B cell (primary cell): Measurements from ENCODE around the gene KIR2DL3. TPM values are rescaled to one million over a fixed set of nuclear protein-coding genes. Genes with fewer than 3 reads are reported as not detected.

ENCODE experiments used
- ATAC-seq: fragments of 200-7000 bp; cut with Tn5 transposase; one replicate; pipeline ENCODE4 v1.10.0; 2021; ENCODE audit warnings: low read depth, mild to moderate bottlenecking, moderate number of reproducible peaks, moderate library complexity
- CTCF ChIA-PET: fragments of 350-600 bp; sonication (Branson Sonifier 250); formaldehyde crosslinking; loops from one replicate; lab custom pipeline; 2021; ENCODE audit warnings: antibody characterized with exemption, inconsistent platforms; lab: Charles Lee
- POLR2A ChIA-PET: fragments of 350-600 bp; sonication (Branson Sonifier 250); formaldehyde crosslinking; loops from one replicate; lab custom pipeline; 2021; ENCODE audit warnings: antibody characterized with exemption; lab: Charles Lee
- DNase-seq: peaks from one replicate; pipeline ENCODE4 v3.0.0; 2013
- H2AFZ ChIP-seq: 2 replicates; pipeline ENCODE4 v1.6.1; 2012; ENCODE audit warnings: mild to moderate bottlenecking, low read depth, low read length; ENCODE audit not compliant: insufficient read depth, poor library complexity, severe bottlenecking
- H3K27ac ChIP-seq, 2 donors: 1 replicate in 1 of 2; 2 replicates in 1 of 2; pipeline ENCODE4 v1.5.1; 2012 to 2013; ENCODE audit warnings: low read length in 2 of 2, mild to moderate bottlenecking in 2 of 2, moderate library complexity in 1 of 2
- H3K27me3 ChIP-seq, 4 experiments: fragments of 200-600 bp in 1 of 4; sonication (generic) in 1 of 4; replicated peaks in 1 of 4; 1 replicate in 2 of 4; 2 replicates in 2 of 4; pipeline versions ENCODE4 v1.6.1 to v1.7.0; 2013 to 2016; ENCODE audit warnings: low read length in 3 of 4, mild to moderate bottlenecking in 2 of 4, mixed read lengths in 1 of 4, moderate library complexity in 1 of 4; ENCODE audit not compliant: insufficient read depth in 4 of 4, control insufficient read depth in 3 of 4; ENCODE audit errors: control extremely low read depth in 1 of 4
- H3K36me3 ChIP-seq, 2 experiments: replicated peaks in 1 of 2; 1 replicate in 1 of 2; 2 replicates in 1 of 2; pipeline versions ENCODE4 v1.6.1 to v1.7.1; 2013; ENCODE audit warnings: low read length in 1 of 2; ENCODE audit not compliant: insufficient read depth in 2 of 2, control insufficient read depth in 1 of 2; ENCODE audit errors: control extremely low read depth in 1 of 2, extremely low read depth in 1 of 2
- H3K4me1 ChIP-seq, 2 donors: fragments of 200-600 bp in 1 of 2; sonication (generic) in 1 of 2; 1 replicate in 1 of 2; 2 replicates in 1 of 2; pipeline versions ENCODE4 v1.5.1 to v1.6.1; 2013 to 2017; ENCODE audit warnings: low read length in 2 of 2; ENCODE audit not compliant: control insufficient read depth in 2 of 2, insufficient read depth in 2 of 2
- H3K4me2 ChIP-seq: replicated peaks from 2 replicates; pipeline ENCODE3; 2012; ENCODE audit warnings: mild to moderate bottlenecking, low read depth, low read length; ENCODE audit not compliant: poor library complexity, severe bottlenecking
- H3K4me3 ChIP-seq, 5 experiments: fragments of 200-600 bp in 1 of 5; sonication (generic) in 1 of 5; 1 replicate in 3 of 5; 2 replicates in 2 of 5; pipeline versions ENCODE4 v1.5.1 to v1.7.0; 2011 to 2016; ENCODE audit warnings: low read length in 4 of 5, mild to moderate bottlenecking in 4 of 5, low read depth in 2 of 5, control low read depth in 1 of 5, moderate library complexity in 1 of 5; ENCODE audit not compliant: insufficient read depth in 1 of 5; ENCODE audit errors: control extremely low read depth in 1 of 5, extremely low read depth in 1 of 5
- H3K79me2 ChIP-seq: fragments of 200-600 bp; sonication (generic); one replicate; pipeline ENCODE4 v1.6.0; 2016; ENCODE audit warnings: low read length; ENCODE audit not compliant: control insufficient read depth, insufficient read depth
- H3K9ac ChIP-seq: fragments of 200-600 bp; sonication (generic); 2 replicates; pipeline ENCODE4 v1.6.1; 2017; ENCODE audit warnings: mild to moderate bottlenecking, low read length, moderate library complexity
- H3K9me3 ChIP-seq, 3 donors: one replicate each; pipeline versions ENCODE4 v1.6.1 to v1.7.1; 2013; ENCODE audit warnings: low read length in 2 of 3; ENCODE audit not compliant: control insufficient read depth in 2 of 3, insufficient read depth in 1 of 3; ENCODE audit errors: control extremely low read depth in 1 of 3
- H4K20me1 ChIP-seq: 2 replicates; pipeline ENCODE4 v1.6.0; 2012; ENCODE audit warnings: mild to moderate bottlenecking, low read length; ENCODE audit not compliant: insufficient read depth, control insufficient read depth, poor library complexity, severe bottlenecking
- H3K27ac Mint-ChIP-seq: one replicate; pipeline ENCODE4 v1.8.0; 2021; ENCODE audit warnings: mixed read lengths
- H3K27me3 Mint-ChIP-seq: one replicate; pipeline ENCODE4 v1.8.0; 2021; ENCODE audit warnings: mixed read lengths
- H3K4me1 Mint-ChIP-seq: one replicate; pipeline ENCODE4 v1.8.0; 2021; ENCODE audit warnings: mixed read lengths
- H3K4me3 Mint-ChIP-seq: one replicate; pipeline ENCODE4 v1.8.0; 2021; ENCODE audit warnings: mixed read lengths
- H3K9me3 Mint-ChIP-seq: one replicate; pipeline ENCODE4 v1.8.0; 2022; ENCODE audit warnings: mixed read lengths; ENCODE audit not compliant: insufficient read depth
- CTCF ChIP-seq: fragments of 200-600 bp; IDR thresholded peaks from one replicate; pipeline ENCODE4 v1.8.0; 2022; ENCODE audit warnings: antibody characterized with exemption, mild to moderate bottlenecking
- EZH2 ChIP-seq: IDR thresholded peaks from 2 replicates; pipeline ENCODE4 v1.6.1; 2012; ENCODE audit warnings: borderline replicate concordance, low read depth, mild to moderate bottlenecking, moderate library complexity, low read length; ENCODE audit not compliant: insufficient read depth, poor library complexity, severe bottlenecking
- WGBS: methylation state at CpG from one replicate; pipeline ENCODE4 v1.1.5; 2013; ENCODE audit warnings: missing lambda C conversion rate; ENCODE audit not compliant: insufficient coverage; 5-methylcytosine and 5-hydroxymethylcytosine counted together
- intact Hi-C: fragments of 100-400 bp; cut with micrococcal nuclease; formaldehyde crosslinking; loops from one replicate; pipeline ENCODE4 v1.10.0; 2022
- polyA plus RNA-seq: library from polyadenylated mRNA; depleted of rRNA; stranded (reverse); fragments of >200 nt; gene quantifications from 2 replicates; pipeline ENCODE4 v1.2.3, GENCODE V29; 2012
- small RNA-seq: library from RNA; depleted of rRNA; stranded (forward); fragments of <200 nt; gene quantifications from one replicate; pipeline ENCODE3, GENCODE V24; 2012; ENCODE audit warnings: low replicate concordance, low read depth; ENCODE audit not compliant: insufficient read length
- total RNA-seq, 2 donors: library from RNA; stranded (reverse); fragments of 120-200 nt in 1 of 2; gene quantifications; 1 replicate in 1 of 2; 2 replicates in 1 of 2; pipeline versions ENCODE4 v1.2.3 to v1.2.4, GENCODE V29; 2013 to 2022

The KIR2DL3 gene
- total and polyA plus RNA-seq, 2 donors (not counting 1 experiment from before 2014, with no cell fraction given) = not detected

- DNase-seq = peak; percentile 16
- TF ChIP-seq EZH2 (no peak), CTCF (no peak)
- Histone ChIP-seq H4K20me1 (no peaks in the 10 kb centered on the region), H3K79me2 (no peaks in the 10 kb centered on the region), H2AFZ (peak overlapping the region; percentile 81), H3K4me1 (peaks cover 3 to 5% of the 10 kb centered on the region in 2 donors), H3K36me3 (no peaks in the 10 kb centered on the region), H3K9me3 (no peaks in the 10 kb centered on the region), H3K27ac (peak overlapping the region in 1 of 2 donors; percentile 11), H3K27me3 (peaks cover 0 to 4% (median 0%) of the 10 kb centered on the region in 4 experiments), H3K9ac (peak overlapping the region; percentile 61), H3K4me3 (peak overlapping the region; percentile 15 to 62 (median 38)), H3K4me2 (peak overlapping the region; percentile 64)
- Mint-ChIP-seq H3K9me3 (no peaks in the 10 kb centered on the region), H3K4me1 (peaks cover 15% of the 10 kb centered on the region), H3K27me3 (peaks cover 17% of the 10 kb centered on the region), H3K4me3 (peak overlapping the region; percentile 66), H3K27ac (no peak overlapping the region)
- intact Hi-C loops = no loop called here
- CTCF ChIA-PET = no interaction called here
- no peak for ATAC-seq
- 0% methylated on average over 3 of the region's 8 CpGs for WGBS
- POLR2A ChIA-PET = no interaction called here
Measured at GRCh38 chr19:54792814-54793213, 54.5 kb downstream of the KIR2DL3 start.

- no peak overlapping the region for H3K9ac ChIP-seq
- no peaks in the 10 kb centered on the region for H3K9me3 ChIP-seq
- POLR2A ChIA-PET = no interaction called here
- H3K27me3 Mint-ChIP-seq = peaks cover 24% of the 10 kb centered on the region
- CTCF ChIA-PET = no interaction called here
- H4K20me1 ChIP-seq = no peaks in the 10 kb centered on the region
- peaks cover 3 to 5% of the 10 kb centered on the region in 2 donors for H3K4me1 ChIP-seq
- intact Hi-C loops = no loop called here
- TF ChIP-seq CTCF (no peak), EZH2 (no peak)
- H3K9me3 Mint-ChIP-seq = peaks cover 3% of the 10 kb centered on the region
- peaks cover 15% of the 10 kb centered on the region for H3K4me1 Mint-ChIP-seq
- no peak overlapping the region for H3K4me3 Mint-ChIP-seq
- no peaks in the 10 kb centered on the region for H3K79me2 ChIP-seq
- no peaks in the 10 kb centered on the region for H3K36me3 ChIP-seq
- no CpG with 5 or more reads among the region's 1 CpG for WGBS
- H2AFZ ChIP-seq = no peak overlapping the region
- no peak overlapping the region for H3K4me2 ChIP-seq
- H3K27me3 ChIP-seq = peaks cover 0 to 12% (median 0%) of the 10 kb centered on the region in 4 experiments
- DNase-seq (no peak), ATAC-seq (no peak)
- H3K4me3 ChIP-seq = no peak overlapping the region
- H3K27ac ChIP-seq = no peak overlapping the region
- no peak overlapping the region for H3K27ac Mint-ChIP-seq
Measured at GRCh38 chr19:54795758-54796157, 57.4 kb downstream of the KIR2DL3 start.

Small RNA genes within 50 kb of the gene (small RNA-seq; reads per million reads assigned to genes)
- not detected for gene AC245128.2
- not detected for gene KIR3DP1

Other genes starting within 250 kb of the KIR2DL3 start
- gene LAIR2, start 235.7 kb upstream of the KIR2DL3 start, total RNA-seq = not detected in 2 replicates
- gene LAIR2, start 235.7 kb upstream of the KIR2DL3 start, polyA plus RNA-seq = 2.2 TPM in 1 of 2 replicates, not detected in the other
- 0.25 TPM in 1 of 2 replicates, not detected in the other for gene LILRA2, start 164.7 kb upstream of the KIR2DL3 start, total RNA-seq
- gene LILRA2, start 164.7 kb upstream of the KIR2DL3 start, polyA plus RNA-seq = 1.6 and 2.8 TPM in 2 replicates
- gene LILRA1, start 144.9 kb upstream of the KIR2DL3 start, total RNA-seq = not detected in 2 replicates
- 0.71 and 1.5 TPM in 2 replicates for gene LILRA1, start 144.9 kb upstream of the KIR2DL3 start, polyA plus RNA-seq
- 136 and 138 TPM in 2 replicates for gene LILRB1, start 108.0 kb upstream of the KIR2DL3 start, total RNA-seq
- 170 and 172 TPM in 2 replicates for gene LILRB1, start 108.0 kb upstream of the KIR2DL3 start, polyA plus RNA-seq
- gene LILRB4, start 75.5 kb upstream of the KIR2DL3 start, total RNA-seq = 0.61 and 1.1 TPM in 2 replicates
- gene LILRB4, start 75.5 kb upstream of the KIR2DL3 start, polyA plus RNA-seq = 1.2 and 2.8 TPM in 2 replicates
- not detected in 2 replicates for gene KIR3DL3, start 14.1 kb upstream of the KIR2DL3 start, total RNA-seq
- not detected in 2 replicates for gene KIR3DL3, start 14.1 kb upstream of the KIR2DL3 start, polyA plus RNA-seq
- not detected in 2 replicates for gene KIR2DL1, start 31.3 kb downstream of the KIR2DL3 start, total RNA-seq
- gene KIR2DL1, start 31.3 kb downstream of the KIR2DL3 start, polyA plus RNA-seq = 0.04 and 0.22 TPM in 2 replicates
- not detected in 2 replicates for gene KIR2DL4, start 65.1 kb downstream of the KIR2DL3 start, total RNA-seq
- gene KIR2DL4, start 65.1 kb downstream of the KIR2DL3 start, polyA plus RNA-seq = not detected in 2 replicates
- gene KIR3DL1, start 78.0 kb downstream of the KIR2DL3 start, total RNA-seq = not detected in 2 replicates
- 0.06 TPM in 1 of 2 replicates, not detected in the other for gene KIR3DL1, start 78.0 kb downstream of the KIR2DL3 start, polyA plus RNA-seq
- not detected in 2 replicates for gene KIR2DS4, start 94.2 kb downstream of the KIR2DL3 start, total RNA-seq
- not detected in 2 replicates for gene KIR2DS4, start 94.2 kb downstream of the KIR2DL3 start, polyA plus RNA-seq
- gene KIR3DL2, start 111.9 kb downstream of the KIR2DL3 start, total RNA-seq = 0.17 TPM in 1 of 2 replicates, not detected in the other
- gene KIR3DL2, start 111.9 kb downstream of the KIR2DL3 start, polyA plus RNA-seq = 0.10 and 0.30 TPM in 2 replicates
- 0.34 TPM in 1 of 2 replicates, not detected in the other for gene FCAR, start 135.7 kb downstream of the KIR2DL3 start, total RNA-seq
- 1.9 and 2.8 TPM in 2 replicates for gene FCAR, start 135.7 kb downstream of the KIR2DL3 start, polyA plus RNA-seq
- gene NCR1, start 167.6 kb downstream of the KIR2DL3 start, total RNA-seq = not detected in 2 replicates
- 0.40 and 2.4 TPM in 2 replicates for gene NCR1, start 167.6 kb downstream of the KIR2DL3 start, polyA plus RNA-seq
- 0.07 TPM in 1 of 2 replicates, not detected in the other for gene NLRP7, start 209.0 kb downstream of the KIR2DL3 start, total RNA-seq
- gene NLRP7, start 209.0 kb downstream of the KIR2DL3 start, polyA plus RNA-seq = 0.07 and 0.13 TPM in 2 replicates
- 17.1 and 19.2 TPM in 2 replicates for gene NLRP2, start 227.9 kb downstream of the KIR2DL3 start, total RNA-seq
- 1.9 and 13.8 TPM in 2 replicates for gene NLRP2, start 227.9 kb downstream of the KIR2DL3 start, polyA plus RNA-seq